ENCODE measurements around the gene CORO7.

CORO7 gene

GRCh38 chr16:4425378-4426020, 9.1 kb upstream of the CORO7 start, which contains the start of gene DNAJA3:
Gene DNAJA3 (plus strand): TSS chr16:4425868. CDS start chr16:4425882, 14 bp downstream.
- DNase-seq = peak; percentile 95 to 97

GRCh38 chr16:4420505-4421105, 4.2 kb upstream of the CORO7 start:
- DNase-seq = no peak

GRCh38 chr16:4419402-4419959, 3.1 kb upstream of the CORO7 start:
- no peak for DNase-seq

- DNase-seq = peak in 1 of 2 experiments; percentile 34
These were observed 727 bp downstream of the CORO7 start for GRCh38 chr16:4415538-4416199.

- DNase-seq = no peak
These were observed 2.0 kb downstream of the CORO7 start for GRCh38 chr16:4414187-4414917.

- no peak for DNase-seq
These were observed 3.5 kb downstream of the CORO7 start for GRCh38 chr16:4412854-4413253.

GRCh38 chr16:4412159-4412558, 4.2 kb downstream of the CORO7 start:
- DNase-seq = no peak

GRCh38 chr16:4411684-4412083, 4.7 kb downstream of the CORO7 start:
- no peak for DNase-seq

- DNase-seq = peak in 1 of 2 experiments; percentile 29
These were observed 5.9 kb downstream of the CORO7 start for GRCh38 chr16:4410335-4411075.

- DNase-seq = peak in 1 of 2 experiments; percentile 33
These were observed 7.1 kb downstream of the CORO7 start for GRCh38 chr16:4409081-4409932.

GRCh38 chr16:4408323-4408690, 8.1 kb downstream of the CORO7 start:
- no peak for DNase-seq

- DNase-seq = no peak
These were observed 8.7 kb downstream of the CORO7 start for GRCh38 chr16:4407543-4408322.

- DNase-seq = no peak
These were observed 11.3 kb downstream of the CORO7 start for GRCh38 chr16:4404967-4405696.

GRCh38 chr16:4404247-4404966, 12.0 kb downstream of the CORO7 start:
- peak in 1 of 2 experiments; percentile 7 for DNase-seq

- DNase-seq = no peak
These were observed 13.1 kb downstream of the CORO7 start for GRCh38 chr16:4403133-4403949.

GRCh38 chr16:4402439-4403132, 13.8 kb downstream of the CORO7 start:
- DNase-seq = peak; percentile 34 to 78

GRCh38 chr16:4401510-4401909, 14.9 kb downstream of the CORO7 start:
- no peak for DNase-seq

- DNase-seq = no peak
These were observed 15.3 kb downstream of the CORO7 start for GRCh38 chr16:4401094-4401501.
